HUES48 (cell line): ENCODE data around the gene NFATC4.

ENCODE experiments used
- H3K27ac ChIP-seq: one replicate; pipeline ENCODE4 v1.7.0; 2013; ENCODE audit warnings: low read depth, low read length, inconsistent platforms
- H3K27me3 ChIP-seq: 2 replicates; pipeline ENCODE4 v1.6.1; 2013; ENCODE audit warnings: mild to moderate bottlenecking, low read length; ENCODE audit not compliant: control insufficient read depth, insufficient read depth
- H3K36me3 ChIP-seq: 2 replicates; pipeline ENCODE4 v1.6.1; 2013; ENCODE audit warnings: low read length; ENCODE audit not compliant: control insufficient read depth, insufficient read depth
- H3K4me1 ChIP-seq: 2 replicates; pipeline ENCODE4 v1.6.1; 2013; ENCODE audit warnings: mild to moderate bottlenecking, low read length; ENCODE audit not compliant: control insufficient read depth, insufficient read depth
- H3K4me3 ChIP-seq: 2 replicates; pipeline ENCODE4 v1.5.1; 2013; ENCODE audit warnings: mild to moderate bottlenecking, low read depth, low read length
- H3K9ac ChIP-seq: 2 replicates; pipeline ENCODE4 v1.6.1; 2013; ENCODE audit warnings: mild to moderate bottlenecking, low read depth, low read length, moderate library complexity
- H3K9me3 ChIP-seq: 2 replicates; pipeline ENCODE4 v1.6.1; 2013; ENCODE audit warnings: low read length; ENCODE audit not compliant: control insufficient read depth, insufficient read depth

Gene NFATC4

DNA sequence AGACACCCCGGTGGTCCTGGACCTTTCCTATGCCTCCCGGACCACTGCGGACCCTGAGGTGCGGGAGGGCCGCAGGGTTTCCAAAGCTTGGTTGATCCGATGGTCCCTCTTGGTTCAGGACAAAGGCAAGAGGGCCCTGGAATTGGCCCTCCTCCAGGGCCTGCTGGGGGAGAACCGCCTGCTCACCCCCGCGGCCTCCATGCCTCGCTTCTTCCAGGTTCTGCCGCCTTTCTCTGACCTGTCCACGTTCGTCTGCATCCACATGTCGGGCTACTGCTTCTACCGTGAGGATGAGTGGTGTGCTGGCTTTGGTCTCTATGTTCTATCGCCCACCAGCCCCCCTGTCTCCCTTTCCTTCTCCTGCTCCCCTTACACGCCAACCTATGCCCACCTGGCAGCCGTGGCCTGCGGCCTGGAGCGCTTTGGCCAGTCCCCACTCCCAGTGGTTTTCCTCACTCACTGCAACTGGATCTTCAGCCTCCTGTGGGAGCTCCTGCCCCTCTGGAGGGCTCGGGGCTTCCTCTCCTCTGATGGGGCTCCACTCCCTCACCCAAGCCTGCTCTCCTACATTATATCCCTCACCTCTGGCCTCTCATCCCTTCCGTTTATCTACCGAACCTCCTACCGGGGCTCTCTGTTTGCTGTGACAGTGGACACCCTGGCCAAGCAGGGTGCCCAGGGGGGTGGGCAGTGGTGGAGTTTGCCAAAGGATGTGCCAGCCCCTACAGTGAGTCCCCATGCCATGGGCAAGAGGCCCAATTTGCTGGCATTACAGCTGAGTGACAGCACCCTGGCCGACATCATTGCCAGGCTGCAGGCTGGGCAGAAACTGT lies 47.7 kb downstream of the NFATC4 start:
- H3K4me3 ChIP-seq, result no peak overlapping the region

DNA sequence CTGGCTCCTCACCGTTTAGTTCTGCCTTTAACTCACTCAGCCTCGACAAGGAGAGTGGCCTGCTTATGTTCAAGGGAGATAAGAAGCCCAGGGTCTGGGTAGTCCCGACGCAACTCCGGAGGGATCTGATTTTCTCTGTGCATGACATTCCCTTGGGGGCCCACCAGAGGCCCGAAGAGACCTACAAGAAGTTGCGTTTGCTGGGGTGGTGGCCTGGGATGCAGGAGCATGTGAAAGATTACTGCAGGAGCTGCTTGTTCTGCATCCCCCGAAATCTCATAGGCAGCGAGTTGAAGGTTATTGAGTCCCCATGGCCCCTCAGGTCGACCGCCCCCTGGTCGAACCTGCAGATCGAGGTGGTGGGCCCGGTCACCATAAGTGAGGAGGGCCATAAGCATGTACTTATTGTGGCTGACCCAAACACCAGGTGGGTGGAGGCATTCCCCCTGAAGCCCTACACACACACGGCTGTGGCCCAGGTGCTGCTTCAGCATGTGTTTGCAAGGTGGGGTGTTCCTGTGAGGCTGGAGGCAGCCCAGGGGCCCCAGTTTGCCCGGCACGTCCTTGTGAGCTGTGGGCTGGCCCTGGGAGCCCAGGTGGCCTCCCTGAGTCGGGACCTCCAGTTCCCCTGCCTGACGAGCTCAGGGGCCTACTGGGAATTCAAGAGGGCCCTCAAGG lies 48.4 kb downstream of the NFATC4 start:
- H3K27ac ChIP-seq, result no peak overlapping the region
- no peaks in the 10 kb centered on the region for H3K9me3 ChIP-seq
- H3K4me3 ChIP-seq, result no peak overlapping the region
- 0 out of 2 replicates have a peak, but pooled peaks cover 8% of the 10 kb centered on the region for H3K27me3 ChIP-seq
- H3K9ac ChIP-seq, result no peak overlapping the region
- H3K36me3 ChIP-seq, result peaks cover 30% of the 10 kb centered on the region
- H3K4me1 ChIP-seq, result no peaks in the 10 kb centered on the region

More for the DNA sequence above, 47.7 kb downstream of the NFATC4 start:
- Histone ChIP-seq H3K4me1 (no peaks in the 10 kb centered on the region), H3K27ac (no peak overlapping the region), H3K27me3 (0 out of 2 replicates have a peak, but pooled peaks cover 8% of the 10 kb centered on the region), H3K9me3 (no peaks in the 10 kb centered on the region), H3K36me3 (peaks cover 30% of the 10 kb centered on the region), H3K9ac (no peak overlapping the region)

DNA sequence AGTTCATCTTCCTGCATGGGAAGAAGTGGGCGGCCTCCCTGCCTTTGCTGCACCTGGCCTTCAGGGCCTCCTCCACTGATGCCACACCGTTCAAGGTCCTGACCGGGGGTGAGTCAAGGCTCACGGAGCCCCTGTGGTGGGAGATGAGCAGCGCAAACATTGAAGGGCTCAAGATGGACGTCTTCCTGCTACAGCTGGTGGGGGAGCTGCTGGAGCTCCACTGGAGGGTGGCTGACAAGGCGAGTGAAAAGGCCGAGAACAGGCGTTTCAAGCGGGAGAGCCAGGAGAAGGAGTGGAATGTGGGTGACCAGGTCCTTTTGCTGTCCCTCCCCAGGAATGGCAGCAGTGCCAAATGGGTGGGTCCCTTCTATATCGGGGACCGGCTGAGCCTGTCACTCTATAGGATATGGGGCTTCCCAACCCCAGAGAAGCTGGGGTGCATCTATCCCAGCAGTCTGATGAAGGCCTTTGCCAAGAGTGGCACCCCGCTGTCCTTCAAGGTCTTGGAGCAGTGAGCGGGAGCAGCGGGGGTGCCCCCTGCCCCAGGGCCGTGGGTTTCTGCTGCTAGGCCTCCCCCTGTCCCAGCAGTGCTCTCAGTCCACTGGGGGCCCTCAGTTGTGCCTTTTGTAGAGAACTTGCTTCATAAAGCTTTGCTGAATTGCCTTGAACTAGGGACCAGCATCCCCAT lies 49.1 kb downstream of the NFATC4 start:
- Histone ChIP-seq H3K4me3 (no peak overlapping the region), H3K9ac (no peak overlapping the region), H3K36me3 (peaks cover 30% of the 10 kb centered on the region)

DNA sequence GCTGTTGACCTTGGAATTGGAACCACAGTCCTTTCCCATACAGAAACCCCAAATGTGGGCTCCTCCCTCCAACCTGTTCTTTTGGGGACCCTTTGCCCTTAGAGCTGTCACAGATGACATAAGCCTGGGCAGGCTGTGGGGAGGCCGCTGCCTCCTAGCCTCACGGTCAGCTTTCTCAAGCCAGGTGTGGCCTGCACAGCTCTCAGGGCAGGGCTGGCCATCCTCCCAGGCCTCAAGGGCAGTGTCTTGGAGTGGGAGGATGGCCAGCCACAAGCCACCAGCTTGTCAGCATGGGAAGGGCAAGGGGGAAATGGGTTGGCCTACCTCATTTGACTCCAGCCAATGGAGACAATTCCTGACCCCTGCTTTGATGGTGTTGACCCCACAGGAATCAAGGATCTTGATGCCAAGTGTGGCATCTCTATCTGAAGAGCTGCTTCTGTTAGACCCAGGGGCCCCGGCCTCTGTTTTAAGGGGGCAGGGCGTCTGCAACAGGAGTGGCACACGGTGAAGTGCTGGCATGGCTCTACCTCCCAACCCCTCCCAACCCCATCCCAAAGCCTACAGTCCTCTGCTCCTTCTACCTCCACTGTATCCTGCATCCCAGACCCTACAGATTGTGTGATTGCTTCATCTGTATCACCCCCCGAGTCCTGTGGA lies 50.0 kb downstream of the NFATC4 start:
- Histone ChIP-seq H3K9ac (no peak overlapping the region), H3K9me3 (no peaks in the 10 kb centered on the region), H3K4me1 (no peaks in the 10 kb centered on the region), H3K4me3 (no peak overlapping the region), H3K27ac (no peak overlapping the region), H3K36me3 (peaks cover 25% of the 10 kb centered on the region), H3K27me3 (0 out of 2 replicates have a peak, but pooled peaks cover 12% of the 10 kb centered on the region)

More for the DNA sequence above, 49.1 kb downstream of the NFATC4 start:
- Histone ChIP-seq H3K27ac (no peak overlapping the region), H3K27me3 (0 out of 2 replicates have a peak, but pooled peaks cover 11% of the 10 kb centered on the region), H3K4me1 (no peaks in the 10 kb centered on the region), H3K9me3 (no peaks in the 10 kb centered on the region)

DNA sequence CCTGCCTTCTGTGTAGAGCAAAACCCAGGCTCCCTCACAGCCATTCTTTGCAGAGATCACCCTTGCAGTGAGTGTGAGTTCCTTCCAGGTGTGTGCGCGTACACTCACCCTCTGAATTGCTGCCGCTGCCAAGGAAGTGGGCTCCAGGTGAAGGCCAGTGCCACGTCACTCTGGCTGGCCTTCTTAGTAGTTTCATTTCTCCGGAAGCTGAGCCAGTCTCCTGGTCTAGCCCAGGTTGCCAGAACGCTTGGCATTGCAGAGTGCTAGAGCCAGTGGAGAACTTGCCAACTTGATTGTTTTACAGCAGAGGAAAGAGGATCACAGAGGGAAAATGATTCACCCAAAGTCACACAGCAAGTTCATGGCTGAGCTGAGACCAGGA lies 50.5 kb downstream of the NFATC4 start:
- Histone ChIP-seq H3K9ac (no peak overlapping the region), H3K27me3 (0 out of 2 replicates have a peak, but pooled peaks cover 12% of the 10 kb centered on the region), H3K4me3 (no peak overlapping the region), H3K36me3 (peaks cover 20% of the 10 kb centered on the region), H3K9me3 (no peaks in the 10 kb centered on the region), H3K4me1 (no peaks in the 10 kb centered on the region), H3K27ac (no peak overlapping the region)

DNA sequence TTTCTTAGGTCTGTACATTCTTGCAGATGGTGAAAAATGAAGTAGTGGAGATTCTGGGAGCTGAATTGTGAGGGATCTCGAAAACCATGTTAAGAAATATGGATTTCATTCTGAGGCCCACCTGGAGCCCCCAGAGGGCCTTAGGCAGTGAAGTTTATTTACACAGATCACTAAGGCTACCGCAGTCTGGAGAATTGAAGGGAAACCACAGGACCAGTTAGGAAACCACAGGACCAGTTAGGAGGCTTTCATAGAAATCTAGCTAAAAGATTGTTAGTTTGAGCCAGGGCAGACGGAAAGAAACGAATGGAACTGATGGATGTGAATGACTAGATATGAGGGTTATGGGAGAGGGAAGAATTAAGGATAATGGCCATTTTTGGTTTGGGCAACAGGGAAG lies 54.3 kb downstream of the NFATC4 start:
- no peak overlapping the region for H3K27ac ChIP-seq
- no peak overlapping the region for H3K4me3 ChIP-seq
- H3K4me1 ChIP-seq, result 0 out of 2 replicates have a peak, but pooled peaks cover 5% of the 10 kb centered on the region
- no peaks in the 10 kb centered on the region for H3K36me3 ChIP-seq
- H3K9me3 ChIP-seq, result no peaks in the 10 kb centered on the region
- no peak overlapping the region for H3K9ac ChIP-seq
- 0 out of 2 replicates have a peak, but pooled peaks cover 12% of the 10 kb centered on the region for H3K27me3 ChIP-seq

DNA sequence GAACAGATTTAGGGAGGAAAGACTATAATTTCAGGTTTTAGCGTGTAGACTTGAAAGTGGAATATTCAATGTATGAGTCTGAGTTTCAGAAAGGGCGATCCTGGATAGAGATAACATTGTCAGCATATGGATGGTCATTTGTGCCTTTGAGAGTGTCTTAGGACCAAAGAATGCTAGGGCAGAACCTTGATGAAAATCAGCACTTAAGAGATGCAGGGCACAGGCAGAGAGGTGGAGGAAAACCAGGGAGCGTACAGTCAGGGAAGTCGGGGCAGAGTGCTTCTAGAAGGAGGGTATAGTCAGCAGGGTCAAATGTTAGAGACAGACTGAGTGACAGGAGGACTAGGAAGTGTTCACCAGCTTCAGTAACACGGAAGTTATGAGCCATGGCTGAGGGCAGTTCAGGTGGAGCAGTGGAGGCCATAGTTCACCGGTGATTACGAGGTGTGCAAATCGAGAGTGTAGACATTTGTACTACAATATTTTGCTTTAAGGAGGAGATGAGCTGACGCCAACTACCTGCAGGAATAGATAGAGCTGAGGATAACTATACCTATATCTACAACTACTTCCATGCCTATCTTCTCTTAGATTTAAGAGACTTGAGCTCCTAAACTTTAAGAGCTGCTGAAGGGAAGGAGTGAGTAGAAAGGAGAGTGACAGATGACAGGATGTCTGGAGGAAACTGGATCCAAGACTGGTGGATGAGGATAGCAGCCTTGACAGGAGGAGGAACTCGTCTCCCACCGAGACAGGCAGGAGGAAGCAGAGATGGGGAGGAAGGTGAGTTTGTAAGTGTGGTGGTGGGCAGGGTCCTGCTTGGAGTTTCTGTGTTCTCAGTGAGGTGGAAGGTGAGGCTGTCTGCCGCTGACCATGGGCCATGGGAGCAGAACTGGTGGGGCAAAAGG lies 55.0 kb downstream of the NFATC4 start:
- no peaks in the 10 kb centered on the region for H3K9me3 ChIP-seq
- no peak overlapping the region for H3K27ac ChIP-seq
- H3K36me3 ChIP-seq, result no peaks in the 10 kb centered on the region
- 0 out of 2 replicates have a peak, but pooled peaks cover 5% of the 10 kb centered on the region for H3K4me1 ChIP-seq
- peaks cover 12% of the 10 kb centered on the region; the same call in 1 of the 2 replicates for H3K27me3 ChIP-seq
- H3K9ac ChIP-seq, result no peak overlapping the region
- no peak overlapping the region for H3K4me3 ChIP-seq

DNA sequence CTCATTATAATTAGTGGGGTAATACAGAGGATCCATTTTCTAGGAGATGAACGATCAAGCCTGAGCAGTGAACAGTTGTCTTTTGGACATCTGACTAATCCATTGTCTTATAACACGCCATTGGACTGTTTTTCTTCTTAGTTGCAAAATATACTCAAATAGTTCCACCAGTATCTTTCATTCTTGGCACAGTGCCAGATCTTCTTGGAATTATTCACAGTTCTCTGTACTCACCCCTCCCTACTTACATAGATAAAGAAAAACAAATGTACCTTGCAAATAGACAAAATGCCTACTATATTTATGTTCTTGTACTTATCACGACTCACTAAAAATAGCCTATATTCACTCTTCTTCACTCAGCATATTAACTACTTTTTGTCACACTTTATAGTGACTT lies 57.7 kb downstream of the NFATC4 start:
- Histone ChIP-seq H3K27ac (no peak overlapping the region), H3K36me3 (no peaks in the 10 kb centered on the region), H3K4me3 (no peak overlapping the region), H3K4me1 (peaks cover 9% of the 10 kb centered on the region; the same call in 1 of the 2 replicates), H3K27me3 (peaks cover 15% of the 10 kb centered on the region; the same call in 1 of the 2 replicates), H3K9me3 (no peaks in the 10 kb centered on the region), H3K9ac (no peak overlapping the region)

DNA sequence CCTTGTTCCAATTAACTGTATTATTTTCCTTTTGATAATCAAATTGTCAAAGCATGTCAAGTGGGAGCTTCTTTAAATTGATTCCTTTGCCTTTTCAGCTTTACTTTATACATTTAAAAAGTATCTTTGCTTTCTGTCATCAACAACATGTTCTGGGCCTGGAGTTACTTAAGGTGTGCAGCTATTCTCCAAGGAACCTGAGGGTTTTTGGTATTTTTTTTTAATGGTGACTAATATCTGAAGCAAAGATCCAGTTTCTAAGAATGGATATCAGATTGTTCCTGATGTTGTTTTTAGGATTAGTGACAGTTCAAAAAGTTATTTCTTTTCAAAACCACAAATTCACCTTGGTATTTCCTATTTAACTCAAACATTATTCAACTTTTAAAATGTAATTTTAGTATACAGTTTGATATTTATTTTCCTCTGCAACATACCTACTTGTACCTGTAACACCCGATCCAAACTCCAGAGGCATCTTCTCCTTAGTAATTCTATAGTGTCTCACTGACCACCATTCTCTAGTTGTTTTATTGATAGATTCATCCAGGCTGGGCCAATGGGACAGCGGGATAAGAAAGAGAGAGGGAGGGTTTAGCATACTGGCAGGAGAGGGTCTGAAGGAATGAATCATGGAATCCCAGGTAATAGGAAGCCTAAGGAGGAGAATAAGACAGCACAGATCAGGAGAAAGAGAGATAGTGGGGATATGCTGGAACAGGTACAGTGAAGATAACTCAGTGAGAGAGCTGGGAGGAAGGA lies 58.3 kb downstream of the NFATC4 start:
- peaks cover 15% of the 10 kb centered on the region; the same call in 1 of the 2 replicates for H3K27me3 ChIP-seq
- no peak overlapping the region for H3K27ac ChIP-seq
- H3K4me1 ChIP-seq, result peaks cover 15% of the 10 kb centered on the region; the same call in 1 of the 2 replicates
- no peaks in the 10 kb centered on the region for H3K36me3 ChIP-seq
- H3K4me3 ChIP-seq, result no peak overlapping the region
- H3K9me3 ChIP-seq, result no peaks in the 10 kb centered on the region
- H3K9ac ChIP-seq, result no peak overlapping the region
